ENCODE data around the gene MOCS1.

- TF ChIP-seq CTCF (IDR thresholded peaks at IDR 0.05; ENCODE audit: low read depth, low read length, poor library complexity, severe bottlenecking) = no peak
- no peak for TF ChIP-seq EZH2phosphoT487 (IDR thresholded peaks at IDR 0.05; ENCODE audit: borderline replicate concordance, low read length)
These were observed 8.4 kb downstream of the MOCS1 start for GRCh38 chr6:39925931-39926290.
